Measurements from ENCODE around the gene SSH2.
"Not testable (repeated sequence)": the region's sequence is repeated elsewhere in the genome, so short reads cannot be mapped to it uniquely, and the experiment has no call there.

Gene SSH2, protein sequence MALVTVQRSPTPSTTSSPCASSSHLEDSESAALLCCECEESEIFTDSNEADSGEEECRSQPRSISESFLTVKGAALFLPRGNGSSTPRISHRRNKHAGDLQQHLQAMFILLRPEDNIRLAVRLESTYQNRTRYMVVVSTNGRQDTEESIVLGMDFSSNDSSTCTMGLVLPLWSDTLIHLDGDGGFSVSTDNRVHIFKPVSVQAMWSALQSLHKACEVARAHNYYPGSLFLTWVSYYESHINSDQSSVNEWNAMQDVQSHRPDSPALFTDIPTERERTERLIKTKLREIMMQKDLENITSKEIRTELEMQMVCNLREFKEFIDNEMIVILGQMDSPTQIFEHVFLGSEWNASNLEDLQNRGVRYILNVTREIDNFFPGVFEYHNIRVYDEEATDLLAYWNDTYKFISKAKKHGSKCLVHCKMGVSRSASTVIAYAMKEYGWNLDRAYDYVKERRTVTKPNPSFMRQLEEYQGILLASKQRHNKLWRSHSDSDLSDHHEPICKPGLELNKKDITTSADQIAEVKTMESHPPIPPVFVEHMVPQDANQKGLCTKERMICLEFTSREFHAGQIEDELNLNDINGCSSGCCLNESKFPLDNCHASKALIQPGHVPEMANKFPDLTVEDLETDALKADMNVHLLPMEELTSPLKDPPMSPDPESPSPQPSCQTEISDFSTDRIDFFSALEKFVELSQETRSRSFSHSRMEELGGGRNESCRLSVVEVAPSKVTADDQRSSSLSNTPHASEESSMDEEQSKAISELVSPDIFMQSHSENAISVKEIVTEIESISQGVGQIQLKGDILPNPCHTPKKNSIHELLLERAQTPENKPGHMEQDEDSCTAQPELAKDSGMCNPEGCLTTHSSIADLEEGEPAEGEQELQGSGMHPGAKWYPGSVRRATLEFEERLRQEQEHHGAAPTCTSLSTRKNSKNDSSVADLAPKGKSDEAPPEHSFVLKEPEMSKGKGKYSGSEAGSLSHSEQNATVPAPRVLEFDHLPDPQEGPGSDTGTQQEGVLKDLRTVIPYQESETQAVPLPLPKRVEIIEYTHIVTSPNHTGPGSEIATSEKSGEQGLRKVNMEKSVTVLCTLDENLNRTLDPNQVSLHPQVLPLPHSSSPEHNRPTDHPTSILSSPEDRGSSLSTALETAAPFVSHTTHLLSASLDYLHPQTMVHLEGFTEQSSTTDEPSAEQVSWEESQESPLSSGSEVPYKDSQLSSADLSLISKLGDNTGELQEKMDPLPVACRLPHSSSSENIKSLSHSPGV (N-terminal part only)

DNA sequence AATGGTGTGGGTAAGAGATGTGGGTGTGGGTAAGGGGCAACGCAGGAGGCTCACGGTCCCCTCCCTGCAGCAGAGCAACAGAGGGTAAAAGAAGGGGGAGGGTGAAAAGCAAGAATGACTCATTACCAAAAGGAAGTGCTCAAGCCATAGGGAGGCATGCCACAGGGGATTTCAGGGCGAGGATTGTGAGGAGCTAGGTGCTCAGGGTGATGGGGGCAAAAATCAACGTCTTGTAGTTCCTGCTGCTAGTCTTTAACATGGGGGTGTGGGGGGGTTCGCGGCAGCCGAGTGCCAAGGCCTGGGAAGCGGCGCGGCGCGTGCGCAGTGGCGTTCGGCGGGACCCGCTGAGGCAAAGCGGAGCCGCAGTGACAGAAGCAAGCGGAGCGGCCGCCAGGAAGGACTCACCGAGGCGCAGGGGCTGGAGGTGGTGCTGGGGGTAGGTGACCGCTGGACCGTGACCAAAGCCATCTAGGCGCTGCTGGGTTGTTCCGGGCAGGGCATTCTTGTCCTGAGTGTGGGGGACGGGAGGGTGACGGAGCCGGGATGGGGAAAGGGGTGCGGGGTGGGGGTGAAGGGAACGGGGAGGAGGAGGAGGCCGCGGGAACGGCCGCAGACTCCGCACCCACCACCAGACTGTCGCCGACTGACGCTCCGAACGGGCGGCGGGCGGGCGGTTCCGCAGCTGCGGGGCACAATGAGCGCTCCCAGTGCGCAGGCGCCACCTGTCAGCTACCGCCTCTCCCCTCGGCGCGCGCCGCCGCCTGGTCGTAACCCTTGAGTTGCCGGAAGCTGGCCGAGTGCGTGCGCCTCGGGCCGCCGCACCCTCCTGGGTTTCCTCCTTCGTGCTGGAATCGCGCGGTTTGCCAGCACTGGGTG, at the start of gene SSH2:
TSS of gene SSH2 (minus strand) at position 696 of the 876 bp plus-strand sequence. CDS start at position 468, 228 bp downstream.
- peak; percentile 66 to 79 for DNase-seq

DNA sequence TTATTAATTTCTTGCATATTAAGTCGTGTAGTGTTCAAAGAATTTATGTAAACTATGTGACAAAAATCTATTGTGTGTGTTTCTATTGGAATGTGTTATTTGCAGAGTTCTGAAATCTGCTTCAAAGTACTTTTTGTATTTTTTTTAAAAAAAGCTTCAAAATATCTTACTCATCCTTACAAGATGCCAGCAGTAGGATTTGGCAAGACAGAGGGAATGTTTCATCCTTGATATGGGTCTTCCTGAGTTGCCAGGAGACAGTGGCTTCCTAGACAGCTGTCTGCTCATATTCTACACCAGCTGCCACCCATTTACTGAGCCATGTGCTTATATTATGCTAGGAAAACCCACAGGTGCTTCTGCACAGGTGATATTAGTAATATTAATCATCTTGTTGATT, 47.8 kb upstream of the SSH2 start:
- no peak for DNase-seq

DNA sequence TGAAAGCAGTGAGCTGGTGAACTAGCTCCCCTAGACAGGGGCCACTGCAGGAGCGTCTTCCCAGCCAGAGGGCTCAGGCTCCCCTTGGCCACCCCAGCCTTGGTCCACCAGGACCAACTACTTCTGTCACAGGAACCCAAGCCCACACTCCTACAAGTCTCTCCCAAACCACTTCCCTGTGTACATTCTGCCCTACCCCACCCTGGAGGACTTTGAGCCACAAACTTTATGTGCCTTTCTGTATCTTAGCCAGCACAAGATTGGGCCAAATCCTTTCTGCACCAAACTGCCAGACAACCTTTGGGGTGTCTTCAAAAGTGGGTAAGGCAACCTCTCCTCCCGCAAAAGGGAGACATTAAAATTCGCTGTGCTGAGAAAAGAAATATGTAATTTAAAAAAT, 43.0 kb upstream of the SSH2 start:
- DNase-seq: no peak

DNA sequence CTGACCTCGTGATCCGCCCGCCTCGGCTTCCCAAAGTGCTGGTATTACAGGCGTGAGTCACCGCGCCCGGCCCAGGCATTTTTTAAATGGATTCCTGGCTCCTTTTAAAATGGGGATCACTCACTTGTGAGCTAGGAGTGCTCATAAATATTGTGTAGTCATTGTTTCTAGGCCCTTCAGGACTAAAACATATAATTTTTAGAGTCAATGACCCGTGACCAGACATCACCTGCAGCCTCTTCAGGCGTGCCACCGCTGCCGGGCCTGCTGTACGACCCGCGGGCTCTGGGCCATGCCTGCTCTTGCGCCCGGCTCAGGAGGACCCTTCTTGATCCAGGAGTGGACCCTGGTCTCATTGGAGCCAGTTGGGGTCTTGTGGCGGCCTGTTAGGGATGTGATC, 42.2 kb upstream of the SSH2 start:
- DNase-seq: no peak

DNA sequence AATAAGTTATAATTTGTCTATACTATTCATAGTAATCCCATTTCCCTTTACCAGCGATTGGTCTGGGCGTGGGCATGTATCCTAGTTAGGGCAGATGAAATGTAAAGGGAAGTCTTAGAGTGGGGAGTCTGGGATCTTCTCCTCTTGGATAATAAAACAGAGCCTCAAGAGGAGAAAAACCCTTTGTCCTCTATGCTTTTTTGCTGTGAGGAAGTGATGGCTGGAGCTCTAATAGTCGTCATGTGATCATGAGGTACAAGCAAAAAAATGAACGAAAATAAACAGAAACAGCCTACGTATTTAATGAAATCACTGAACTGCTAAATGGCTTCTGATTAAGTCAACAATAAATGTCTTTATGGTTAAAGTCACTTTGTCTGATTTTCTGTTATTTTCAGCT, 38.2 kb upstream of the SSH2 start:
- DNase-seq: no peak

DNA sequence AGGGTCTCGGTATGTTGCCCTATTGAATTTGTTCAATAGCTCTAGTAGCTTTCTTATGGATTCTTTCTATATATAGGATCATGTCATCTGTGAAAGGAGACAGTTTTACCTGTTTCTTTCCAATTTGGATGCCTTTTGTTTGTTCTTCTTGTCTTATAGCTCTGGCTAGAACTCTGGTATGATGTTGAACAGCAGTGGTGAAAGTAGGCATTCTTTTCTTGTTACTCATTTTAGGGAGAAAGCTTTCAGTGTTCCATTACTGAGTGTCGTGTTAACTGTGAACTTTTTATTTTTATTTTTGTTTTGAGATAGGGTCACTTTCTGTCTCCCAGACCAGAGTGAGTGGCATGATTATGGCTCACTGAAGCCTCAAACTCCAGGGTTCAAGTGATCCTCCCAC, 32.6 kb upstream of the SSH2 start:
- DNase-seq: no peak

DNA sequence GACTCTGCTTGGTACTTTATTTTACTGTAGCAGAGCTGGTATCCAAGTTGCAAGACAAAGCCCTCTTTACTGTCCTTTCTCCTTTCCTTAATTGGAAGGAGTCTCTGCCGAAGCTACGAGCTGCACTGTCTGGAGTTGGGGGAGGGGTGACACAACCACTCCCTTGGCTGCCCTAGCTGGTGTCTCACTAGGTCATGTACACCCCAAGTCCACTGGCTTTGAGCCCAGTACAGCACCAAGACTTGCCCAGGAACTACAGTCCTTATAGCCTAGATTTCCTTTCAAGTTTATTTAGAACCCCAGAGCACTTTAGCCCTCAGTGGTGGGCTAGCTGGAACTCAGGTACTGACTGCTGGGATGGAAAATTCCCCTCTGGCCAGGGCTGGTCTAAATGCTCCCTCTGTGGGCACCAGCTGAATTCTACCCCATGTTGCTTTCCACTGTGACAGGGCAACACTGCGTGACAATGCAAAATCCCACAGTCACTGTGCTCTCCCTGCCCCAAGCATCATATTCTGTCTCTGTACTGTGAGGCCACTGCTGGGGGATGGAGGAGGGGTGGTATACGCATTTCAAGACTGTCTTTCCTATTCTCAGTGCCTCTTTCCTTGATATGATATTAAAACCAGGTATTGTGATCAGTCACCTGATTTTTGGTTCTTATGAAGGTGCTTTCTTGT, 29.8 kb upstream of the SSH2 start:
- DNase-seq: no peak

DNA sequence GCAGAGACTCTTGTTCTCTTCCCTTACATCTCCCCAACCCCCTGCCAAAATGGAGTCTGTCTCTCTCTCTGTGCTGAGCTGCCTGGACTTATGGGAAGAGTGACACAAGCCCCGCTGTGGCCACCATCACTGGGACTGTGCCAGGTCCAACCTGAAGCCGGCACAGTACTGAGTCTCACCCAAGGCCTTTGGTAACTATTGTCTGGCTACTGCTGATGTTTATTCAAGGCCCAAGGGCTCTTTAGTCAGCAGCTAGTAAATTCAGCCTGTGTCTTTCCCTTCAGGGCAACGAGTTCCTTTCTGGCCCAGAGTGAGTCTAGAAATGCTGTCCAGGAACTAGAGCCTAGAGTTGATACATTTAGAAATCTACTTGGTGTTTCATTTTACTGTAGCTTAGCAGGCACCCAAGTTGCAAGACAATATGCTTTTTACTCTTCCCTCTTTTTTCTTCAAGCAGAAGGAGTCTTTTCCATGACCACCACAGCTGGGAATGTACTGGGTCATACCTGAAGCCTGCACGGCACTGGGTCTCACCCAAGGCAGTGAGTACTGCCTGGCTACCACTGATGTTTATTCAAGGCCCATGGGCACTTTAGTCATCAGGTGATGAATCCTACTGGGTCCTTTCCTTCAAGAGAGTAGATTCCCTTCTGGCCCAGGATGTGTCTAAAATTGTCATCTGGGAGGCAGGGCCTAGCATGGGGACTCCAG, 29.1 kb upstream of the SSH2 start:
- no peak for DNase-seq

DNA sequence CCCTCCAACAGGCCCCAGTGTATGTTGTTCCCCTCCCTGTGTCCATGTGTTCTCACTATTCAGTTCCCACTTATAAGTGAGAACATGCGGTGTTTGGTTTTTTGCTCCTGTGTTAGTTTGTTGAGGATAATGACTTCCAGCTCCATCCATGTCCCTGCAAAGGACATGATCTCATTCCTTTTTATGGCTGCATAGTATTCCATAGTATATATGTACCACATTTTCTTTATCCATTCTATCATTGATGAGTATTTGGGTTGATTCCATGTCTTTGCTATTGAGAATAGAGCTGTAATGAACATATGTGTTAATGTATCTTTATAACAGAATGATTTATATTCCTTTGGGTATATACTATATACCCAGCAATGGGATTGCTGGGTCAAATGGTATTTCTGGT, 27.5 kb upstream of the SSH2 start:
- not testable (repeated sequence) for DNase-seq

DNA sequence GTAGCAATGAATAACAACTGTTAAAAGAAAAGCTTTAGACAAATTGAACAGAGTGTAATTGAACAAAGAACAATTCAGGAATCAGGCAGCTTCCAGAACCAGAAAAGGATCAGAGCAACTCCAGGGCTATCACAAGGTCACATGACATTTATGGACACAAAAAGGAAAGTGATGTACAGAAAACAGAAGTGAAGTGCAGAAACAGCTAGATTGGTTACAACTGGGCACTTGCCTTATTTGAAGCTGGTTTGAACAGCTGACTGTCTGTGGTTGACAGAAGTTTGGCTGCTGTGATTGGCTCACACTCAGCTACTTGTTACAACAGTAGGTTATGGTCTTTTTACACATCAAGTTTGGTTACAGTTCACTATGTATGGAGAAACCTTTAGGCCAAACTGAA, 26.2 kb upstream of the SSH2 start:
- no peak for DNase-seq

DNA sequence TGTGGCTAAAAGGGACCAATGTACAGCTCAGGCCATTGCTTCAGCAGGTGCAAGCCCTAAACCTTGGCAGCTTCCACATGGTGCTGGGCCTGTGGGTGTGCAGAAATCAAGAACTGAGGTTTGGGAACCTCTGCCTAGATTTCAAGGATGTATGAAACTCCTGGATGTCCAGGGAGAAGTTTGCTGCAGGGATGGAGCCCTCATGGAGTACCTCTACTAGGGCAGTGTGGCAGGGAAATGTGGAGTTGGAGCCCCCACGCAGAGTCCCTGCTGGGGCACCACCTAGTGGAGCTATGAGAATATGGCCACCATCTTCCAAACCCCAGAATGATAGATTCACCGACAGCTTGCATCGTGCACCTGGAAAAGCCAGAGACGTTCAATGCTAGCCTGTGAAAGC, 24.4 kb upstream of the SSH2 start:
- DNase-seq: no peak

DNA sequence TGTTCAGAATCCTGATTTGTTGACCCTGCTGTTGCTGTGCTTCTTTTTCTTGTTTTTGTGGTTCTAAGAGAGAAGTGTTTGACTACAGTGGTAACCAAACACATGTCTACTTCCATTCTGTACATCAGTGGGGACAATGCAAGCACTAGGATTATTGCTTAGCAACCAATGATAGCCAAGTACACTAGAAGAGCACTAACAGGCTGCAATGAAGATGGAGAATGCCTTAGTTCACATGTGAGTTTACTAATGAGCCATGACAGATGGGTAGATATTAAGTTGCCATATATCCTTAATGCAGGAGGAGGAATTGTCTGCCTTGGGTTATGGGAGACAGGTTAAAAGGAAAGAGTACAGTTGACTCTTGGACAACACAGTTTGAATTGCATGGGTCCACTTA, 19.7 kb upstream of the SSH2 start:
- DNase-seq: no peak

DNA sequence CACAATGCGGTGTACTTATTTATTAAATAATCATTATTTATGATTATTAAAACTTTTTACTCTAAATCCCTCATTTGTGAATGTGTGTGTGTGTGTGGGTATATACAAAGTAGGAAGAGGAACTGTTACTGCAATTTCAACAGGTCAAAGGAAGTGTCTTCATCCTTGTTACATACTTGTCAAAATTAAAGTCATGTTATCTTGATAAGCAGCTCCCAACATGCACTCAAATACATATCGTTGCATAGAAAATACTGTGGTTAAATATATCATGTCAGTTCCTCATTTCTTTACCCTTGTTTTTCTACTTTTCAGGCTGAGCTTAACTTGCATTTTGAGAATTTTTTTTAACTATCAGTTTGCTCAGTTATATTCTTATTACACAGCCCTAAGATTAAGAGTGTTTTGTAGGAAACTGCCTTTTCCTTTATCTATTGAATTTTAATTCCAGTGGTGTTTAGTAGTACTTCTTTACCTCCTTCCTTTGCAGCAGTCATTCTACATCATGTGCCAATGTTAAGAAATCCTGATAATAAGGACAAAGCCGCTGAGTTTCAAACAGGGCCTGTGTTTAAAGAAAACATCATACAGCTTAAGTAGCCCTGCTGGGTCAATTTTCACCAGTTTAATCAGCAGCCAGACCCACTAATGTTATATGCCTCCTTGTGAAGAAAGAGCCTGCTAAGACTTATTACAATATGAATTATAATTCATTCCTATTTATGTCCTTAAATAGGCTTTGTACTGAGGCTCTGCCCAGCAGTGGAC, 18.6 kb upstream of the SSH2 start:
- DNase-seq: peak in 1 of 2 donors; percentile 74

DNA sequence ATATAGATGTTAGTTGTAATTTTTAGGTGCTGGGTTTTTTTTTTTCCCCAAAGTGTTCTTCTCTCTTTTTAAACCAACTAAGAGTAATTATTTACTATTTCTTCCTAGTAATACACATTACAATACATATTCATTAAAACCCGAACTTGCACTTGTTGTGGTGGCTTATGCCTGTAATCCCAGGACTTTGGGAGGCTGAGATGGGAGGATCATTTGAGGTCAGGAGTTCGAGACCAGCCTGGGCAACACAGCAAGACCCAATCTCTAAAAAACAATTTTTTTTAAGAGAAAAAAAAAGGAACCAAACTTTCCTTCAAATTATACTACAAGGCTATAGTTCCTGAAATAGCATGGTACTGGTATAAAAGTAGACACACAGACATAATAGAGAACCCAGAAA, 15.3 kb upstream of the SSH2 start:
- no peak for DNase-seq

DNA sequence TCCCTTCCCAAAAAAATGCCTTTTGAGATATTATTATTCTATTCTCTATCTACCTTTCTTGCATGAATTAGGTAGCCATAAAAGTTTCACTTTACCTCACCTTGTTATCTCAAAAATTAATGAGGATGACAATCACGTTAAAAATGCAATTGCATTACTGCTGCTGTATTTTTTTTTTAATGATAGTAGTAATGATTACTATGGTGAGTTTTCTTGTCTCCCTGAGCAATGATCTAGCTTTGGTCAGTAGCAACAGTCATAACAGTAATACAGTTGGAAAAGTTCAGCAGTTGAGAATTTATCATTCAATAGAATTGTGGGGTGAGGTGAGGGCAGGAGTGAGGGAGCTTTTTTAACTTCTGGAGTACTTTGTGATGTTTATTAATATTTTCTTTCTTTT, 11.3 kb upstream of the SSH2 start, which contains the start of gene EFCAB5:
TSS of gene EFCAB5 (plus strand) at position 301 of the 400 bp plus-strand sequence. CDS start 163 bp downstream, outside the sequence.
- DNase-seq: no peak

DNA sequence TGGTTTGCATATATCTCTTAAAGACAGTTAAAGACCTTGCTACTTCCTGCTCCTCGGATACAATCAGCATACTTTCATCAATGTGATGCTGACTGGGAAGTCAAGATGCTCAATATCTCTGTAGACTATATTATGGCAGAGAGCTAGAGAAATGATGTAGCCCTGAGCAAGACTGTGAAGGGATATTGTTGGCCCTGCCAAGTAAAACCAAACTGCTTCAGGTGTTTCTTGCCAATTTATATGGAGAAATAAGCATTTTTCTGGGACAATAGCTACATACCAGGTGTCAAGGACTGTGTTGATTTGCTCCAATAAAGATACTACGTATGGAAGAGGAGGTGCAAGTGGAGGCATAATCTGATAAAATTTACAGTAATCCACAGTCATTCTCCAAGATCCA, 6.7 kb upstream of the SSH2 start:
- no peak for DNase-seq

DNA sequence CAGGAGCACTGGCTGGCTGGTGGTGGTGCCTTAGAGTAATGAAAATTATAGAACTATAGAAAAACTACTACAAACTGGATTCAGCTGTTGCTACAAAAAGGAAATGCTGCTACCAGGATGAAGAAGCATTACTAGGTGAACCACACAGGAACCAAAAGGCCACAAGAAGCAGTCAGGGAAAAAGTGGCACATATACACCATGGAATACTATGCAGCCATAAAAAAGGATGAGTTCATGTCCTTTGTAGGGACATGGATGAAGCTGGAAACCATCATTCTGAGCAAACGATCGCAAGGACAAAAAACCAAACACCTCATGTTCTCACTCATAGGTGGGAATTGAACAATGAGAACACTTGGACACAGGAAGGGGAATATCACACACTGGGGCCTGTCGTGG, 5.9 kb upstream of the SSH2 start:
- not testable (repeated sequence) for DNase-seq

DNA sequence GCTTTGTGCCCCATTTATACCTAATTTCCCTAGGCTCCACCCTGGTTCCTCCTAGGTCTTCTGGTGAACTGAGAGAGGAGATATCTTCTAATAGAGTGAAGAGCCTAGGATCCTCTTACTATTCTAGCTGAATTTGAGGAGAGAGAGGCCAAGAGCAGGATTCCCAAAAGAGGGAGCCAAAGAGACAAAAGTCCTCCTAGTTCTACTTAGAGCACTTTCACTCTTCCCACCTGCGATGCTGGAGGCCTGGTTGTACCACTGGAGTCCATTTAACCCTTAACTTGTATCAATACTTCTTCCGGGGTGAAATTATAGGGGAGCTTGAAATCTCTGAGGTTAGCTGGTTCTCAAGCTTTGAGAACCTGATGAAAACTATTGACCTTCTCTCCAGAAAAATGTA, 3.4 kb upstream of the SSH2 start:
- no peak for DNase-seq

DNA sequence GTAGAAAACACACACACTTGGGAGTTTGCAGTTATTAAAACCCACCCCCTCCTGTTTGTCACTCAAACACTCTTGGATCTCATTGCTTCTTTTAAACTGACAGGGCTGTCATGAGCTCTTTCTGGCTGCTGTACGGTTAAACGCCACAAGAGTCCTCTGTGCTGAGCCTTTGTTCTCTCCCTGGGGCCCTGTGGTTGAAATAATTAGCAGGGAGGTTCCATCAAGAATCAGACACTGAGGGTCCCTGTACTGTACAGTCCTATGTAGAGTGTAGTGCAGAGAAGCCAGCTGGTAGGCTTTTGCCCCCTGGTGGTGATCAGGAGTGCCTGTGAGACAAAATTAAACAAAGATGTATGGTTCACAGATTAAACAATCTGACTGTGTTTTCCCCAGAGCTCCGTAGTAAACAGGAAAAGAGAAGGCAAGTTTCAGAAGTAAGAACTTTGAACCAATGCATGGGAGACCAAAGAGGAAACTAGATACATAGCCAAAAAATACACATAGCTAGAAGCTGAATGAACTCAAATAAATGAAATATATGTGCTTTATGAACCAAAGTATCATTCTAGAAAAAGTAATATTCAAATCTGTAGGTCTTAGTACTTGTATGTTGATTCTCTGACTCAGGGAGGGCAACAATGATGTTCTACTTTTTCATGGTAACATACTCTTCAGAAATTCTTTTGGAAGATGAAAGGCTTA, 1.4 kb upstream of the SSH2 start:
- peak; percentile 12 to 83 for DNase-seq

Data from bone marrow (tissue), 2 donors.